HG03045 (cell line): ENCODE results near the gene DIS3.
"Not testable (repeated sequence)": the region's sequence is repeated elsewhere in the genome, so short reads cannot be mapped to it uniquely, and the experiment has no call there.

Experiments used
- ATAC-seq: cut with Tn5 transposase; IDR thresholded peaks from one replicate; pipeline ENCODE4 v1.9.1; 2021; ENCODE audit warnings: mild to moderate bottlenecking, moderate library complexity; ENCODE audit not compliant: unreplicated experiment

DIS3 gene

GRCh38 chr13:72745260-72745659, 36.4 kb downstream of the DIS3 start:
- ATAC-seq = peak; percentile 74

GRCh38 chr13:72740015-72740414, 41.7 kb downstream of the DIS3 start:
- ATAC-seq = no peak

GRCh38 chr13:72737033-72737432, 44.7 kb downstream of the DIS3 start:
- no peak for ATAC-seq

GRCh38 chr13:72728290-72728605, 53.5 kb downstream of the DIS3 start:
- ATAC-seq = no peak

- peak; percentile 96 for ATAC-seq
Observed at GRCh38 chr13:72727417-72728289, 54.0 kb downstream of the DIS3 start, which contains the start of the genes BORA and MZT1. TSS of gene BORA (plus strand) at chr13:72727923. CDS start at chr13:72728941, 1,018 bp downstream. TSS of gene MZT1 (minus strand) at chr13:72727629. CDS start at chr13:72727602, 27 bp downstream.

- peak; percentile 24 for ATAC-seq
Observed at GRCh38 chr13:72726726-72727416, 54.8 kb downstream of the DIS3 start.

- not testable (repeated sequence) for ATAC-seq
Observed at GRCh38 chr13:72726185-72726584, 55.5 kb downstream of the DIS3 start.

GRCh38 chr13:72716776-72717175, 64.9 kb downstream of the DIS3 start:
- no peak for ATAC-seq
